Measurements from ENCODE around the gene ATOX1.

- TF ChIP-seq, protein P1, sequence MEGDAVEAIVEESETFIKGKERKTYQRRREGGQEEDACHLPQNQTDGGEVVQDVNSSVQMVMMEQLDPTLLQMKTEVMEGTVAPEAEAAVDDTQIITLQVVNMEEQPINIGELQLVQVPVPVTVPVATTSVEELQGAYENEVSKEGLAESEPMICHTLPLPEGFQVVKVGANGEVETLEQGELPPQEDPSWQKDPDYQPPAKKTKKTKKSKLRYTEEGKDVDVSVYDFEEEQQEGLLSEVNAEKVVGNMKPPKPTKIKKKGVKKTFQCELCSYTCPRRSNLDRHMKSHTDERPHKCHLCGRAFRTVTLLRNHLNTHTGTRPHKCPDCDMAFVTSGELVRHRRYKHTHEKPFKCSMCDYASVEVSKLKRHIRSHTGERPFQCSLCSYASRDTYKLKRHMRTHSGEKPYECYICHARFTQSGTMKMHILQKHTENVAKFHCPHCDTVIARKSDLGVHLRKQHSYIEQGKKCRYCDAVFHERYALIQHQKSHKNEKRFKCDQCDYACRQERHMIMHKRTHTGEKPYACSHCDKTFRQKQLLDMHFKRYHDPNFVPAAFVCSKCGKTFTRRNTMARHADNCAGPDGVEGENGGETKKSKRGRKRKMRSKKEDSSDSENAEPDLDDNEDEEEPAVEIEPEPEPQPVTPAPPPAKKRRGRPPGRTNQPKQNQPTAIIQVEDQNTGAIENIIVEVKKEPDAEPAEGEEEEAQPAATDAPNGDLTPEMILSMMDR (conservative IDR thresholded peaks at IDR 0.05; ENCODE audit: low read depth, low read length), result no peak
- no peak for TF ChIP-seq EZH2 (IDR thresholded peaks at IDR 0.05; ENCODE audit: borderline replicate concordance, low read depth, low read length, poor library complexity, severe bottlenecking)
Observed at GRCh38 chr5:151805414-151806223, 47.2 kb upstream of the ATOX1 start.
